Stimulated activated CD4-positive, alpha-beta T cell treated with anti-CD3 and anti-CD28 coated beads, Interleukin-2, amount 100 ng/mL, for 4 hours (primary cell): ENCODE data around the gene KAT2A.

Experiments
- DNase-seq: peaks from one replicate; pipeline ENCODE4 v3.0.0-alpha.2; 2020; ENCODE audit warnings: low read depth

Gene KAT2A

DNA sequence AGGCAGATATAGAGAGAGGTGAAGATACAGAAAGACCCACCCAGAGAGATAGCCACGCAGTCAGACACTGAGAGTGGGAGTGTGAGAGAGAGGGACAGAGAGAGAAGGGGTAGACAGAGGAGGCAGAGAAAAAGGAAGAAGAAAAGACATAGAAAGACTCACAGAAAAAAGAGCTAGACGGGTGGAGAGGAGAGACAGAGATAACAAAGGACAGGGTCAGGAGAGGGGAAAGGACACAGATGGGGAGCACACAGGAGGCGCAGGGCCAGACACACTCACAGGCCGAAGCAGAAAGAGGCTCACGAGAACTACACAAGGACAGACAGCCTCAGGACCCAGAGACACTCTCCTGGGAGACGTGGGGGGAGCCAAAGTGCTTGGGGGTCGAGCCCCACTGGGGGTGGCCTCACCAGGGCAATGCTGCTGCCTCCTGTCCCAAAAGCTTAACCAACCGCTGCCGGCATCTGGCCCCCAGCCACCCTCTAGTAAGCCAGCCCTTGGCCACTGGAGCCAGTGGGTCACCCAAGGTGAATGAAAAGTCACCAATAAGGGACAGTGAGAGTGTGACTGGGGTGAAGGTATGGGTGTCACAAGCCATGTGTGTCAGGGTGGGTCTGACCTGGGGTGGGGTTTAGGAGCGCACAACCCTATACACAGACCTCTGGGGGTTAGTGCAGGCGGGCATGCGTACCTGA, 26.6 kb downstream of the KAT2A start:
- no peak for DNase-seq

DNA sequence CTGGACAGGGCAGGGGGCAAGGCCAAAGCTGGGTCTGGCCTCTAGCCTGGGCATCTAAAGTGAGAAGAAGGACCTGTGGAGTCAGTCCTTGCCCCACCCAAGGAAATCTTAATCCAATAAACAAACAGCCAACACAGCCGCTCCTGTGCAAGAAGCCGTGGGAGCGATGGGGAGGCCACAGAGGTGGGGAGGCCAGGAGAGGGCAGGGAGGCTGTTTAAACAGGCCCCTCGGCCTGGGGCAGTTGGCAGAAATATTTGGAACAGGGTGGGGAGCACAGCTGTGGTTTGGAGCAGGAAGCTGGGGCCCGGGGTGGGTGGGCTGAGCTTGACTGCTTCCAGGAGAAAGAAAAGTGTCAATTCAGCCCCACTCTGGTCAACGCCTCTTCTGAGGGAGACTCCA, 28.2 kb downstream of the KAT2A start:
- no peak for DNase-seq

- no peak for DNase-seq
These were observed 30.0 kb downstream of the KAT2A start for GRCh38 chr17:42090964-42091790.

GRCh38 chr17:42088736-42089135, 32.4 kb downstream of the KAT2A start:
- DNase-seq, result no peak

GRCh38 chr17:42087736-42088705, 33.1 kb downstream of the KAT2A start:
- DNase-seq, result no peak

- no peak for DNase-seq
These were observed 34.0 kb downstream of the KAT2A start for GRCh38 chr17:42087042-42087701.

DNA sequence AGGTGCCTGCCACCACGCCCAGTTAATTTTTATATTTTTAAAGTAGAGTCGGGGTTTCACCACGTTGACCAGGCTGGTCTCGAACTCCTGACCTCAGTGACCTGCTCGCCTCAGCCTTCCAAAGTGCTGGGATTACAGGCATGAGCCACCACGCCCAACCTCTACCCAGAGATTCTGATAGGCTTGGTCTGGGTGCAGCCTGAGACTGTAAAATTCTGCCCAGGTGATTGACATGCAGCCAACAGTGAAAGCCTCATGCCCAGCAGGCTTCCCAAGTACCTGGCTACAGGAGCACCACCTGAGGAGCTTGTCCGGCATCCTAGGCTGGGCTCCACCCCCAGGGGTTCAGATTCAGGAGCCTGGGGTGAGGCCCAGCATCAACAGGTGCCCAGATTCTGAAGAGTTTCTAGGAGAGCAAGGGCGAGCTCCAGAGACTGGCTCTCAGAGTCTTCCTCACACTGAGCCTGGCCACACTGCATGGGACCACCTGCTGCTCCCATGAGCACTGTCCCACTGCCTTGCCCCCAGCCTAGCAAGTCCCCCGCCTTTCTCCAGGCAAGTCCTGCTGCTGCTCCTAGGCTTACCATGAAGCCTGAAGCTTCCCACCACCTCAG, 39.5 kb downstream of the KAT2A start:
- no peak for DNase-seq

- DNase-seq, result no peak
These were observed 41.6 kb downstream of the KAT2A start for GRCh38 chr17:42079541-42079940.

GRCh38 chr17:42078396-42079043, 42.6 kb downstream of the KAT2A start:
- DNase-seq, result no peak

DNA sequence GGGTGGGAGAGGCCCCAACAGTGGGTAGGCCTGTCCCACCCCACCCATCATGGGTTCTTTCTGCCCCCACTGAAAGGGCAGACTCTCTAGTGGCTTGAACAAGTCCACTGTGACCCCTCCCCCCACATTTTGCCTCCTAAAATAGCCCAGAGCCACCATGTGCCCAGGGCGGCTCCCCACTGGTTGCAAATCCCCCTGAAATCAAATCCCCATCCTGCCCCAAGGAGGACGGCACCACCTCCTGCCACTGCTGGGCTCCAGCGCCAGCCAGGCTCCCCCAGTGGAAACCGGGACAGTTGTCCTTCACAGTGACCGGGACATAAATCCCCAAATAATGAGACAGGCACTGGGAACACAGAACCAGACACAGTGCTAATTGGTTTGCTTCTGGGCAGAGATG, 43.4 kb downstream of the KAT2A start:
- no peak for DNase-seq

GRCh38 chr17:42076797-42077559, 44.2 kb downstream of the KAT2A start:
- DNase-seq, result no peak

DNA sequence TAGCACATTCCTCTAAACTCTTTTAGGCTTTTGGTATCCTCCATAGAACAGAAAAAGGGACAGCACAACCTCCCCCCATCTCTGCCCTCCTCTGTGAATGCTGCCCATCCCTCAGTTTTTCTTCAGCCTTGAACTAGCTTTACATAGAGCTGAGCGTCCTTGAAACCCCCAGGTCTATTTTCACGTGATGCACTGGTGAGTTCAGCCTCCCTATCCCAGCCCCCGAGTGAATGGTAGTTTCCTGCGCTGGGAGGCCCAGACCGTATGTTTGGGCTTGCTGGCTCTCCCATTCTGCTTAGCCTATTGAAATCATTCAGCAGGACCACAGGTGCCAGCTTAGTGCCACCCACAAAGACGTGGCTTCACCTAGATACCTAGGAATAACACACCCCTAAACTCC, 45.4 kb downstream of the KAT2A start:
- no peak for DNase-seq

- DNase-seq, result no peak
These were observed 48.6 kb downstream of the KAT2A start for GRCh38 chr17:42072323-42073187.

- DNase-seq, result no peak
These were observed 49.4 kb downstream of the KAT2A start for GRCh38 chr17:42071810-42072209.

DNA sequence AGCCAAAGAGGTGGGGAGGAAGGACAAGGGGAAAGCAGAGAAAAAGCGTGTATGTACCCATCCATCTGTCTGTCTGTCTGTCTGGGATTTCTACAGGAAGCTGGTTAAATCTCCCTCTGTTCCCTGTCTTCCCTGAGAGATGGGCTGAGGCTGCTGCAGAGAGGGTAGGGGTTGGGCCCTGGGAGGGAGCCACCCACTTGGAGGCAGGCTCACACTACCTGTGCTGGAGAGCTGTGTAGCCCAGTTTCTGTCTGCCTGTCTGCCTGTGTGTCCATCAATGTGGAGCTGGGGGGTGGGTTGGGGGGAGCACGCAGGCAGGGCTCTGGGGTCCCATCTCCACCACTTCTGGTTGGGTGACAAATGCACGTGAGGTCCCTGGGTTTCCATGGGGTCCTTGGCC, 52.2 kb downstream of the KAT2A start:
- no peak for DNase-seq

DNA sequence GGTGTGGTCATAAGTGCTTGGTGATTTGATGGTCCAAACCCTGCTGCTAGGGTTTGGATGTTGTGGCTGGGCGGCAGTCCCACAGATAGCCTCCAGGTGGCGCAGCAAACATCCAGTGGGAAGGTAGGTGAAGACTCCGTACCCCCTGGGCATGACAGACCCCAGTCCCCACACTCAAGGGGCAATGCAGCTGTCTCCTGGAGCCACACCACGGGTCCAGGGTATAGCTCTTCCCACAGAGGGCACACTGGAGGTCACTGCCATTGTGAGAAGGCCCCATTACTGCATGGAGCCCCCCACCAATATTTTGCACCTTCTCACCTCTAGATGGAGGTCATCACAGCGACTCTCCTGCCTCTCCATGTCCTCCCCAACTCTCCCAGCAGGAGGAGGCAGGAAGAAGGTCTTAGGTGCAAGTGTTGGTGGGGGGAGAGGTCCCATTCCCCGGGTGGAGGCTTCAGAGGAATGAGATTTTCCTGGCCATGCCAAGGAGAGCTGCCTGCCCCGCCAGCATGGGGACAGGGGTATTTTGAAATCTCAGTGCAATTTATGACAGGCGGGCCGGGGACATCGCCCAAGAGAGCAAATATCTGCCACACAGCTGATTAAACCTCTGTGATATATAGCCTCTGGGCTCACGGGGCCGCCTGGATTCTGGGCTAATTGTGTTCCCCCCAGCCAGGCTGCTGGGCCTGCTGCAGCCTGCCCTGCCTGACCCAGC, 53.6 kb downstream of the KAT2A start:
- peak; percentile 44 for DNase-seq

GRCh38 chr17:42065201-42065600, 56.0 kb downstream of the KAT2A start:
- DNase-seq, result no peak
